ENCODE measurements around the gene CASKIN2.
"Not testable (repeated sequence)": the region's sequence is repeated elsewhere in the genome, so short reads cannot be mapped to it uniquely, and the experiment has no call there.

The CASKIN2 gene

DNA sequence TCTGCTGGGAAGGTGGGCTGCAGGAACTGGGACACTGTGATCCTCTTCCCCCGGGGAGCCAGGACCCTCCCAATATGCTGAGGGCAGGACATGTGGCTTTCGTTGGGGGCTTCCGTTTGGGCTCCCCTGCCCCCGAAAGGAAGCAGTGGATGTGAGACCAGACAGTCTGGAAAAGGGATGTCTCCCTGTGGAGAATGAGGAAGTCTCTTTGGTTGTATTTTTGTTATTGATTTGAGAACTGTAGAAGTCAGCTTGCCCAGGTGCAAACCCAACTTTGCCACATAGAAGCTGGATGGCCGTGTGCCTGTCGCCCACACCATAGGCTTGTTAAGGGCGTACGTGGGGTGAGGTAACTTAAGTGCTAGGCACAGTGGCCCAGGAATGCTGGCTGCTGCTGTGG lies 28.9 kb upstream of the CASKIN2 start:
- DNase-seq, result no peak

DNA sequence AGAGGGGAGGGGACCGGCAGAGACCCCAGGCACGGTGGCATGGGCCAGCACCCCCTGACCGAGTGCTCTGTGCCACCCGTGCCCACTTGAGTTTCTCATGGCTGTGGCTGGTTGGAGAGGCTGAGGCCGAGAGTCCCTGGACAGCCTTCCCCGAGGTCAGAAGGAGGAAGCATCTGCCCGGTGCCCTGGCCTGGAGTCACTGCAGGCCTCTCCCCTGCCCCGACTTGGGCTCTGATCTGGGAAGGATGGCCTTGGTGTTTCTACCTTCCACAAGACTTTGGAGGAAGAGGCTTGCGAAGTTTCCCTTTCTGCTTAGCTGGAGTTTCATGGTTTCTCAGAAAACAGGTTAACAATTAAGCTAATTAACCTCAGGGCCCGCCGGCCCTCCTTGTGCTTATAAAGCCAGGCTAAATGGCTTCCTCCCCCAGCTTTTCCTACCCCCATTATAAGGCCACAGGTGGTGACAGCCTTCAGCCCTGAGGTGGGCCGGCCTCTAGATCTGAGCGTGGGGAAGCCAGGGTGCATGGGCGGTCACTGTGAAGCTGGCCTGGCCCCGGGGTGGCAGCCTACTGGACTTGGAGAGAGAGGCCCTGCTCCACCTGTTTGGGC lies 27.5 kb upstream of the CASKIN2 start:
- no peak for DNase-seq

DNA sequence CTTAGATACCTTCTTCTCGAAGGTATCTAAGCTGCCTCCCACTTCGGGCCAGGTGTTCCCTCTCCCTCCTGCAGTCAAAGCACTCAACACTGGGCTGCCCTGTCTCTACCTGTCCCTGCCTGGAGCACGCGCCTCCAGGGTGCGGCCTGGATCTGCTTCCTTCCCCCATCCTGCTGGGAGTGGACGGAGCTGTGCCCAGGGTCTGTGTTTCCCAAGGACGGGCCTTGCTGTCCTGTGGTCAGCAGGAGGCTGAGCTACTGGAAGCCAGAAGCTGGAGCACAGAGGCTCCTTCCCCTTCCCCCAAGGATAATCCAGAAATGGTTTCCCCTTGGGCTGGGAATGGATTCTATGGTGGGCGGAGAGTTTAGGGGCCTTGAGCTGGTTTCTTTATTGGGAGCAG lies 26.9 kb upstream of the CASKIN2 start:
- DNase-seq, result no peak

DNA sequence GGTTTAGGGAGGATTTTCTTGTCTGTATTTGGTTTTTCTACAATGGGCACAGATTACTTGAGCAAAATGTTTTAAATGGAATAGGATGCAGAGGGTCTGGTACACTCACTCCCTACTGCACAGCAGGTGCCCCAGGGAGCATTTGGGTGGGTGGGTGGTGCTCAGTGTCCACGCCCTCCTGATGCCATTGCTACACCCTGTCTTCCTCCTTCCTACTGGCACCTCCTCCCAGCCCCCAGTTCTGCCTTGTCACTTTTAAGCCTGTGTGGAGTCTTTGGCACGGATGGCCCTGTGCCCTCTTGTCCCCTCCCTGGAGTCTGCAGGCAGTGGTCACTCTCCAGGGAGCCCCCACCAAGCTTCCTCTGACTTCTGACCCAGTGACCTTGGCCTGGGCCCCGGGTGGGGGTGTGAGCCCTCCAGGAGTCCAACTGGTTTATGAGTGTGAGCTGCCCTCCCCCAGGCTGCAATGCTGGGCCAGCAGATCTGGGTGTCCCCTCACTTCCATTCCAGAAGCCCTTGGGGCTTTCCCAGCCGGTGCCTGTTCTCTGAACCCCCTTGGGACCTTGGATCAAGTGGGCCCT lies 25.7 kb upstream of the CASKIN2 start:
- DNase-seq, result no peak

DNA sequence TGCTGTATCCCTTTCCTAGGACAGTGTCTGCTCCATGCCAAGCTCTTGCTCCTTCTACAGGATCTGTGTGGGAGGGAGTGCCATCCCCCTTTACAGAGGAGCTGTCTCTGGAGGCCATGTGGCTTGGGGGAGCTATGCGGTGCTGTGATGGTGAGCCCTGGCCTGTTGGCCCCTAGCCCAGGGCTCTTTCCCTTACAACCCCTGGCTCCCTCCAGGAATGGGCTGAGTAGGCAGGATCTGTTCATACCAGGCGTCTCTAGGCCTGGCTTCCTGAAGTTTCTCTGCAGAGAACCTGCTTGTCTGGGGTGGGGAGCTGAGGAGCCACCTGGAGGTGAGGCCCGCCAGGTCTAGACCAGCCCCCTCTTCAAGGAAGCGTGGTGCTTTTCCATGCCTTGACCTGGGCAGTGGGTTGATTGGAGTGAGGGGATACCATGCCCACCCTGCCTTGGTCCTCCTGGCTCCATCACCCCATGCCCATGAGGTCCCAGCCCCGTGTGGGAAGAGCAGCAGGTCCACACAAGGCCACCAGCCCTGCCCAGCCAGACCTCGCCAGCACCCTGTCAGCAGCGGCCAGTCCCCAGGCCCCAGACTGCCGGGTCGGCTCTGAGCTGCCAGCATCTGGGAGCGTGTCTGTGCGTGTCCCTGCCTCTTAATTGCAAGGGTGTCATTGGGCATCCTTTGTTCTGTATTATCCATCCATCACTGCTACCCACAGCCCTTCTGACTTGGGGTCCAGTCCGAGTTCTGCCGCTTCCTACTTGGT lies 24.8 kb upstream of the CASKIN2 start:
- DNase-seq, result no peak

DNA sequence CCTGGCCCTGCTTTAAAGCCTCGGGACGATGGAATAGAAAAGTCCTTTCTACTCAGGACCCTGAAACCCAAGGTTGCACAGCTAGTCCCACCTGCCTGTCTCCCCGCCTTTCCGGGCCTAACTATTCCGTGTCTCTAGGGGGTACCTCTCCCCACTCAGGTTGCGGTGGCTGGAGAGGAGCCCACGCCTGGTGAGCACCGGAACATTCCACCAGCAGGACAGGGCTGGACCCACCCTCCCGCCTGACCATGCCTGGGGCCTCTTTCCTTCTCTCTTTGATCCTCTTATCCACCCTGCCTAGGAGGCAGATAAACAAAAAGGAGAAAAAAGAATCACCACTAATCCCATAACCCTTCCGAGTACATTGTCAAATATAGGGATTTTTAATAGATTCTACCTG lies 21.0 kb upstream of the CASKIN2 start:
- DNase-seq, result no peak

DNA sequence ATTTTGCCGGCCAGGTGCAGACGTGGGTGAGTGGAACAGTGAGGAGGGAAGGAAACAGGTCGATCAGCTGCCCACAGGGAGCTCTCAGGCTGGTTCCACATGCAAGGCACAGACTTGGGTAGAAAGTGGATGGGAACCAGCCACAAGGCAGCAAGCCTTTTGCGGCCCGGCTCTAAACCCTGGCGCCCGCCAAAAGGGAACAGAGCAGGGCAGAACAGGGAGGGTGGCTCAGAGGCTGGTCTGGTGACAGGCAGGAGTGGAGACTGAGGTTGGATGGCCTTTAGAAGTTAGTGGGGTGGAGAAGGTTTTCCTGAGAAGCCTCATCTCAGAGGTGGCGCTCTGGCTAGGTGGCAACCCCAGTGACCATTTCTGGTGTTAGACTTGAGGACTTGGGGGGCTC lies 20.5 kb upstream of the CASKIN2 start:
- no peak for DNase-seq

DNA sequence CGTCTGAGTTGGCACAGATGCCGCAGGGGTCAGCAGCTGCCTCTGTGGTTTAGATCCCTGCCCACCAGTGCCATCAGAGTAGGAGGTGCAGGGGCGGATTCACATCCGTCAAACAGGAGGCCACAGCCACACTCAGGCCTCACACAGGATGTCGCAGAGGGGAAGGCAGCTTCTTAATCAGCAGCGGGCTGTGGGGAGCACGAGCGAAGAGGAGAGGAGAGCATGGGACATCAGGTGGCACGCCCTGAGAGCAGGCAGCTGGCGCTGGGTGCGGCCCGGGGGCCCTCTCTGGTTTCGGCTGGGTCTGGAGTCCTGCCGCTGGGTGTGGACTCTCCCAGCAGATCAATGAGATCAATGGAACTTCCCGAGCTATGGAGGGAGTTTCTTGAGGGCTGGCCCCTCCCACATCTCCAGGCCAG lies 19.8 kb upstream of the CASKIN2 start:
- DNase-seq, result no peak

DNA sequence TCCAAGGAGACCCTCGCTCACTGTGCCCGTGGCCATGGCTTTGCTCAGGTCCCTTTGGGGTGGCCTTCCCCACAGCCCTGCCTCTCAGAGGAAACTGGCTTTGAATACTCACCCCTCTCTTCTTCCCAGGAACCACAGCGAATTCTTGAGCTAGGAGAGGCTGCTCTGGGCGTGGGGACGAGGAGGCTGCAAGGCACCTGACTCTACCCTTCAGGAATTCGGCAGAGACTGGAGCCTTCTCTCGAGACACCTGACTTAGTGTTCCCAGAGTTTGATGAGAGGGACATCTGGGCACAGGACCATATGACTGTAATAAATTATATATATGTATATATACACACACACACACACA lies 16.4 kb upstream of the CASKIN2 start:
- no peak for DNase-seq

DNA sequence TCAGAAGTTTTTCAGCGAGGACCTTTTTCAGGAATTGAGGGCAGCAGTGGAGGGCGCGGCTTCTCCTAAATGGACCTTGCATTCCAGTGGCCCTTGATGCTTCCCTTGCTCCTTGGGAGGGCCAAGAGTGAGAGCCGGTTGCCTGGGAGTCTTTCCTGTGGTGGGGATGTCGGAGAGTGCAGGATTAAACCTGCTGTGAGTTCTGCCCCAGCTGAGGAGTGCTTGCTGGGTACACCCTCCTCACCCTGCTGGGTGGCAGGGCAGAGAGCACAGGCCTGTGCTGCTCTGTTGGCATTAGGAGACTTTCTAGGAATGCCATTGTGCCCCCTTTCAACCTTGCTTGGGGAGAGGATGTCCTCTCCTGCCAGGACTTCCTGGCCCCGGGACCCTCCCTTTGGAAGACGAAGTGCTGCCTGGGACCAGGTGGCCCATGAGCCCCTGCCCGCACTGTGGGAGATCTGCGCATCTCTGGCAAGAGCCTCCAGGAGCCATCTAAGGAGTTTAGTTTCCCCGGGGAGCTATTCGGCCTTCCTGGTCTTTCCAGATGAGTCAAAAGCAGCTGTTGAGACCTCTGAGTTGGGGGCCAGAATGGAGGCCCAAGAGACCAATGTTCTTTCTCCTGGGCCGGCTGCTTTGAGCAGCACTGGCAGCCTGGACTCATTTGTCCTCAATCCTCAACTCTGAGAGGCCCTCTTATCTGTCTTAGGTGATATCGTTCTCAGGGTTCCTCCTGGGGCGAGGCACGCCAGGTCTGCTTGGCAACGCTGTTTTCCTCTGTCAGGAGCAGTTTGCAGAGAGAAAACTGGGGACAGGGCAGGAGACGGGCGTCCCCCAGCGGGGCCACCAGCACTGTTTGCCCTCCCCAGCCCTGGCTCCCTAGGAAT lies 15.7 kb upstream of the CASKIN2 start:
- no peak for DNase-seq

DNA sequence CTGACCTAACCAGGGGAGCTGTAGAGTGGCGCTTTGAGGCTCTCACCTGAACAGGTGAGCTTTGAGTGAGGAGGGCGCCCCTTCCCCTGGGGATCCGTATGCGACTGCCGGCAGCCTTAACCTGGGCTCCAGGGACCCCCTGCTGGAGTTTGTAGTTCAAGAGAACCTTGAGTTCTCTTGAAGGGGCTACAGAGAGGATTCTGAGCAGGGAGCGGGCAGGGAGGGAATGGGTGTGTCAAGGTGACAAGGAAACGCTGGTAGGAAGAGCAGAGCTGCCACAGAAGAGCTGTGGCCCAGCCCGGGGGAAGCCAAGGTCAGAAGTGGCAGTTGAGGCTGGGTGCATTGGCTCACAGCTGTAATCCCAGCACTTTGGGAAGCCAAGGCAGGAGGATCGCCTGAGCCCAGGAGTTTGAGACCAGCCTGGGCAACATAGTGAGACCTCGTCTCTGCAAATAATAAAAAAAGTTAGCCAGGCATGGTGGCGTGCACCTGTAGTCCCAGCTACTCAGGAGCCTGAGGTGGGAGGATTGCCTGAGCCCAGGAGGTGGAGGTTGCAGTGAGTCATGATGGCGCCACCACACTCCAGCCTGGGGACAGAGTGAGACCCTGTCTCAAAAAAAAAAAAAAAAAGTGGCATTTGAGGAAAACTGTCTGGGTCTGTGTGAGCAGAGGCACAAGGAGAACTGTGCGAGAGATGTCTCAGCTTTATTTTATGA lies 11.4 kb upstream of the CASKIN2 start:
- DNase-seq, result no peak

DNA sequence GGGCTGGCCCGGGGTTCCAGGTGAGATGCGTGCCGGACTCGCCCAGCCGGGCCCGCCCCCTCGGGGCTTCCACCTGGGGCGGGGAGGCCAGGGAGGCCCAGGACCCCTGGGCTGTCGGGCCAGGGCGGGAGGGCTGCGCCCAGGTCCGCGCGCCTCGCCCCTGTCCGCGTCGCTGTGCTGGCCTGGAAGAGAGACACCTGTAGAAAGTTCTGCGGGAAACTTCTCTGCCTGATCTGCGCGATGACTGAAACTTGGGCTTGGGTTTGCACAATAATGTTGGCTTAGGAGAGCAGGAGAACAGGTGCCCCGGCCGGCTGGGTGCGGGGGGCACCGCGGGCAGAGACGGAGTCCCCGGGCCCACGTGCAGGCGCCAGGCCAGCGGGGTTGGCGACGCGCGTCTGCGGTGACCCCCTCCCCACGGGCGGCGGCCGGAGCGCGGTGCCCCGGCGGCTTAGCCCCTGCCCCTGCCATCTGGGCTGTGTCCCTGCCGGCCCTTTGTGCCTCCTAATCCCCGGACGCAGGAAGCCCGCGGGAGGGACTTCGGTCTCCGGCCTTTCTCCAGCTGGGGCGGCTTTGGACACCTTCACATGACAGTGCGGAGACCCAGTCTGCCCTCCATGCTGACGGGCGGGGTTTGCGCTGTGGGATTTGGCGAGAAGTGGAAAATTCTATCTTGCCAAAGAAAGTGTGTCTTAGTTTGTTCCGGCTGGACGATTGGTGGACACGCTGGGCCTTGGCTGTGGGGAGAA lies 10.6 kb upstream of the CASKIN2 start:
- no peak for DNase-seq

DNA sequence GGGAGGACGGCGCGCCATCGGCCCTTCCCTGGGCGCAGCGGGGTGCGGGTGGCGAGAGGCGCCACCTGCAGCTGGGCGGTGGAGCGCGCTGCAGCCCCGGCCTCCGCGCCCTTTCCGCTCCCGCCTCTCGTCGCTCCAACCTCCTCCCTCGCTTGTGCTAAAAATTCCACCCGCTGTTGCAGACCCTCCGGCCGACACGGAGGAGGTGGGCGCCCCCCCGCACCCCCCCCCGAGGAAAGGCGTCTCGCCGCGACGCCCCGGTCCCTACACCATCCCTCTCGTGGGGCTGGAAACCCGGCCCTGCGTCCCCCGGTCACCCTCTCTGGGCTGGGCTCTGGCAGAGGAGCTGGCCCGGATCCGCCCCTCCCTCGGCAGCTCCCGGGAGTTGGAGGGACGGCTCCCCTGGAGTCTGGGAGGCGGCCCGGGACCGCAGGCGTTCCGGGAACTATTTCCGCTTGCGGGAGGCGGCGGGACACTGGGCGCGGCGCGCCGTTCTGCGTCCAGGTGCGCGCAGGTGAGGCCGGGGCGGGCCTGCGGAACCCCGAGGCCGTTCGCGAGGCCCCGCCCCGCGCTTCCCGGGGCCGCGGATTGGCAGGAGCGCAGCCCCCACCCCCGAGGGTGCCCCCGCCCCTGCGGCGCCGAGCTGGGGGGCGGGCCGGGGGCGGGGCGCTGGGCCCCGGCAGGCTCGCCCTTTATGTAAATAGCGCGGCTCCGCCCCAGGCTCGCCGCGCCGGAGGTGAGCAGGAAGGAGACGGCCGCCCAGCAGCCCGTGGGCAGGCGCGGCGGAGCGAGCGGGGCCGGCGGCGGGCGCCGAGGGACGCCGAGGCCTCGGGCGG lies 9.9 kb upstream of the CASKIN2 start, which contains the start of gene LLGL2:
Gene LLGL2, plus strand, starts transcription at position 728 of the 836 bp plus-strand sequence. CDS start 17,730 bp downstream, outside the sequence.
- peak; percentile 54 for DNase-seq

DNA sequence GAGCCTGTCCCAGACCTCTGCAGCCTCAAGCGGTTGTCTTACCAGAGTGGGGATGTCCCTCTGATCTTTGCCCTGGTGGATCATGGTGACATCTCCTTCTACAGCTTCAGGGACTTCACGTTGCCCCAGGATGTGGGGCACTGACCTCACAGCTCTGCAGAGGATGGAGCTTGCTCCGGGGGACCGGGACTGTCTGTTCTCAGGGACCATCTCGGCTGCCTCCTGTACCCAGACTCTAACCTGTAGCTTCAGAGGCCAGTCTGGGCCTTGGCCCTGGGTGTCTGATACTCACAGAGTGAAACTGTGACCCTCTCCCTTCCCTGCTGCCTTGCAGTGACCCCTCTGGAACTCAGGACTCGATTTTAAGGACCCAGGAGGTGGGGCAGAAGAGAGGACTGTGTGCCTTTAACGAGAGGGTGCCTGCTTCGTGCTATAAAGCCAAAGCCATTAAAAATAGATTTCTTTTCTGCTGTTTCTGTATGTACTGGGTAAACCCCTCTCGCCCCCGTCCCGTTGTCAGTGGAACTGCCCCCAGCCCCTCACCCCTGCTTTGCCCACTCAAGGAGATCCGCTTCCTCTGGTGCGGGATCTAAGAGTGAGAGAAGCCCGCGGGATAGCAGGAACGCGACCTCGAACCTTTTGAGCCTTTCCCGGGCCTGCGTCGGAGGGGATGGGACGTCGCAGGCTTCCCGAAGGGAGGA lies 9.1 kb upstream of the CASKIN2 start:
- no peak for DNase-seq

DNA sequence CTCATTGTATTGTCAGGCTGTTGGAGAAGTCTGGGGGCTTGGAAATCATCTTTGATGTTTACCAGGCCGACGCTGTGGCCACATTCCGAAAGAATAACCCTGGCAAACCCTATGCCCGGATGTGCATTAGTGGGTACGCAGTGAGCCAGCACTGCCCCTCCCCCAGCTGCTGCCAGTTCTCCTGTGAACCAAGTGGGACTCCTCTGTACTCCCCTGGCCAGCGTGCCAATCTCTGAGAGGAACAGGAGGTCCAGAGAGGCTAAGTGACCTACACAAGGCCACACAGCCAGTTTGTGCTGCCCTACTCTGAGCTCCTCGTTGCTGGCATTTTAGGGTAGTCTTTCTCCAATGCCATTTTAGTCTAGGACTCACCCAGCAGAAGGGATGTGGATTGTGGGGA lies 8.3 kb upstream of the CASKIN2 start:
- DNase-seq, result no peak

DNA sequence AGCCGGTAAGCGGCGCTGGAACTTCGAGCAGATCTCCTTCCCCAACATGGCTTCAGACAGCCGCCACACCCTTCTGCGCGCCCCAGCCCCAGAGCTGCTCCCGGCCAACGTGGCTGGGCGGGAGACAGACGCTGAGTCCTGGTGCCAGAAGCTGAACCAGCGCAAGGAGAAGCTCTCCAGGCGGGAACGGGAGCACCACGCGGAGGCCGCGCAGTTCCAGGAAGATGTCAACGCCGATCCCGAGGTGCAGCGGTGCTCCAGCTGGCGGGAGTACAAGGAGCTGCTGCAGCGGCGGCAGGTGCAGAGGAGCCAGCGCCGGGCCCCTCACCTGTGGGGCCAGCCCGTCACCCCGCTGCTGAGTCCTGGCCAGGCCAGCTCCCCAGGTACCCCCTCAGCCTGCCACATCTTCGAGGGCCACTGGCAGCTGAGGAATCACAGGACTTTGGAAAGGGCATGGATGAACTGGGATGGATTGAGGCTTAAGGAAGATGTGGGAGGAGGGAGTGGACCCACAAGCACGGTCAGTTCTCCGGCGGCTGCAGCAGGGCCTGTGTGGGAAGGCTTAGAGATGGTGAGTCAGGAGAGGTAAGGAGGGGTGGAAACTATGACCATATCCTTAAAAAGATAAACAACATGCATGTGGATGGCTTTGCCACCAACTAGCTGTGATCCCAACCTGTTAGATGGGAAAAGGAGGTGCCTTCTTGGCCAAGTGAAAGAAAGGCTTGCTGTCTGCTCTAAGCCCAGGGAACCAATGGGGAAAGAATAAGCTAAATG lies 6.8 kb upstream of the CASKIN2 start:
- no peak for DNase-seq

DNA sequence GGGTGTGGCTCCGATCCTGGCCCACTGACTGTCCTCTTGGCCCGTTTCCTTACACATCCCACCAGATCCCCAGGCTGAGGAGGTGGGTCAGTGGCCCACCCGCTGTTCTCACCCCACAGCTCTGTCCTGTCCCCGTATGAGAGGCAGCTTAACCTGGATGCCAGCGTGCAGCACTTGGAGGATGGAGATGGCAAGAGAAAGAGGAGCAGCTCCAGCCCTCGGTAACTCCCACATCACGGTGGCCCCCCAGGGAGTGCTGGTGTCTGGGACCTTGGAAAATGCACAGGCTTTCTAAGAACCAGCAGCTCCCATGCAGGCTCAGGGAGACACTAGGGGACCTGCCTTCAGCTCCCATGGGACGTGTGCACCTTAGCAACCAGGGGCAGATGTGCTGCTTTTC lies 6.0 kb upstream of the CASKIN2 start:
- DNase-seq, result no peak

DNA sequence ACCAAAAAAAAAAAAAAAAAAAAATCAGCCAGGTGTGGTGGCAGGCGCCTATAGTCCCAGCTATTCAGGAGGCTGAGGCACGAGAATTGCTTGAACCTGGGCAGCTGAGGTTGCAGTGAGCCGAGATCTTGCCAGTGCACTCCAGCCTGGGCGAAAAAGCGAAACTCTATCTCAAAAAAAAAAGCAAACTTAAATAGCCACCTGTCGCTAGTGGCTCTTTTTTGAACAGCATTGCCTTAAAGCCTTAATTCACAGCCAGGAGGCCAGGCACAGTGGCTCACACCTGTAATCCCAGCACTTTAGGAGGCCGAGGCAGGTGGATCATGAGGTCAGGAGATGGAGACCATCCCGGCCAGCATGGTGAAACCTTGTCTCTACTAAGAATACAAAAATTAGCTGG lies 5.1 kb upstream of the CASKIN2 start:
- DNase-seq, result not testable (repeated sequence)

DNA sequence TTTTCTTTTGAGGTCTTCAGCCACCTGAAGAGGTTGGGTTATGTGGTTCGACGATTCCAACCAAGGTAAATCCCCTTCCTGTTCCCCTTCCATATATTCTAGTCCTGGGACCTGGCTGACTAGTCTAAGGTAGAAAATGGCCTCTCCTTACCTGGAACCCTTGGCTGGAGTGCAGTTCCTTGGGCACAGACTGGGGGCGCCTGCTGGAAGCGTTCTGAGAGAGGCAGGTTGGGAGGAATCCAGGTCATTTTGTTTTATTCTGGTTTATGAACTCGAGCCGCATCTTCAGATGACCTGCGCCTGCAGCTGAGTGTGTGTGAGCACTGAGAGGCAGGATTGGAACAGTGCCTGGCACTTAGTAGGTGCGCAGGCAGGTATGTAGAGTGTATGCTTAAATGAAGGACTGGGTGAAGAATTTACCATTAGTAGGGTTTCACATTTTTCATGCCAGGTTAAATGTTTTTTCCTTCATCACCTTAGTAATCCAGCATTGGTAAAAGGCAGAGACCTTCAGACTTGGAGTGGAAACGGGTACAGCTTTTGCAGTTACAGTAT lies 3.7 kb upstream of the CASKIN2 start:
- no peak for DNase-seq

Measured in NCI-H1092 (cell line).